ENCODE measurements around the gene ZNF598. TPM values are rescaled to one million over a fixed set of nuclear protein-coding genes. Genes with fewer than 3 reads are reported as not detected.

Gene ZNF598
- total and polyA plus RNA-seq, 10 of the 15 experiments (the other 5 are each of a cell fraction or from before 2014, with no cell fraction given), result 0.08 to 74.0 (median 14.4) TPM

- DNase-seq (ENCODE audit: low read depth, low spot score) (no peak), ATAC-seq (peak; percentile 12), FAIRE-seq (peak; percentile 64)
- RAD21 ChIA-PET (ENCODE audit: unreplicated experiment), result interaction anchor here (1.2 to 2.1 kb wide), 4 partner anchors 24 to 460 kb away, joined by 3 to 9 read pairs (median 5); partner anchors contain the start of gene PKD1
- Histone ChIP-seq H3K79me2 (ENCODE audit: control insufficient read depth, insufficient read depth, low read length) (peaks cover 16% of the 10 kb centered on the region), H3K9me3 (replicated peaks; ENCODE audit: control insufficient read depth, insufficient read depth, low read length) (no peaks in the 10 kb centered on the region), H3K4me2 (ENCODE audit: control insufficient read depth, insufficient read depth) (peak overlapping the region; percentile 89), H3K4me1 (ENCODE audit: control insufficient read depth, insufficient read depth, low read length) (peaks cover 22% of the 10 kb centered on the region), H3K27me3 (replicated peaks in 1 of 2; ENCODE audit: control insufficient read depth in 2 of 2, insufficient read depth in 2 of 2, low read length in 1 of 2) (no peaks in the 10 kb centered on the region), H3K4me3 (peak overlapping the region; percentile 97), H4K20me1 (ENCODE audit: control insufficient read depth, insufficient read depth) (no peaks in the 10 kb centered on the region), H3K27ac (ENCODE audit: control insufficient read depth, insufficient read depth) (peak overlapping the region; percentile 48), H3K9ac (ENCODE audit: control insufficient read depth, insufficient read depth, low read length) (peak overlapping the region; percentile 71), H3K36me3 (ENCODE audit: control insufficient read depth in 2 of 2, insufficient read depth in 2 of 2, low read length in 1 of 2) (peaks cover 0 to 1% of the 10 kb centered on the region in 2 experiments; a peak in 2 of 4 replicates), H2AFZ (ENCODE audit: control insufficient read depth, low read depth, low read length) (peak overlapping the region; percentile 89)
- TF ChIP-seq POLR2A (IDR thresholded peaks at IDR 0.05; ENCODE audit: low read depth, low read length), result no peak
- no peak for TF ChIP-seq RELA (IDR thresholded peaks at IDR 0.05; ENCODE audit: borderline replicate concordance, partially characterized antibody)
- TF ChIP-seq DPF2 (IDR thresholded peaks at IDR 0.05), result no peak
- TF ChIP-seq RELB (IDR thresholded peaks at IDR 0.05; ENCODE audit: low read depth), result no peak
- no peak for TF ChIP-seq ZNF24 (IDR thresholded peaks at IDR 0.05)
- TF ChIP-seq RCOR1 (conservative IDR thresholded peaks at IDR 0.05; ENCODE audit: low read depth, low read length), result no peak
- TF ChIP-seq MEF2A (IDR thresholded peaks at IDR 0.05; ENCODE audit: insufficient read depth, low read depth, low read length), result no peak
- no peak for TF ChIP-seq NR2F1 (conservative IDR thresholded peaks at IDR 0.05)
- TF ChIP-seq BCL11A (IDR thresholded peaks at IDR 0.05; ENCODE audit: low read depth, low read length), result no peak
- TF ChIP-seq ETV6 (conservative IDR thresholded peaks at IDR 0.05 in 1 of 2, IDR thresholded peaks at IDR 0.05 in 1 of 2; ENCODE audit: borderline replicate concordance in 1 of 2, low read depth in 1 of 2), result no peak
- TF ChIP-seq ATF7 (IDR thresholded peaks at IDR 0.05; ENCODE audit: low read depth), result no peak
- TF ChIP-seq TCF3 (IDR thresholded peaks at IDR 0.05; ENCODE audit: borderline replicate concordance, insufficient read depth, low read depth, low read length), result no peak
- TF ChIP-seq PAX8 (IDR thresholded peaks at IDR 0.05), result no peak
- TF ChIP-seq SREBF1 (IDR thresholded peaks at IDR 0.05; ENCODE audit: low read length), result no peak
- no peak for TF ChIP-seq EZH2 (IDR thresholded peaks at IDR 0.05; ENCODE audit: borderline replicate concordance, control insufficient read depth, low read depth, low read length)
- in situ Hi-C loops (cut with MboI) (no loop called here), intact Hi-C loops (cut with micrococcal nuclease; ENCODE audit: unreplicated experiment) (no loop called here)
- CTCF ChIA-PET, result interaction anchor here (1.3 to 2.8 kb wide), 3 partner anchors 24 to 93 kb away, joined by 6 to 16 read pairs (median 8); no protein-coding TSS in a partner anchor
- WGBS (ENCODE audit: insufficient coverage, insufficient replicate concordance, low lambda C conversion rate, missing lambda C conversion rate), result 15% methylated on average over 8 of the region's 8 CpGs
- POLR2A ChIA-PET, result interaction anchor here (1.0 to 1.3 kb wide), 3 partner anchors 75 to 168 kb away, joined by 3 to 5 read pairs (median 4); partner anchors contain the start of genes PGP and TBL3
- SMC1A ChIA-PET (ENCODE audit: uncharacterized antibody, unreplicated experiment), result interaction anchor here (1.4 kb wide), 2 partner anchors 39 to 93 kb away, joined by 3 to 8 read pairs; no protein-coding TSS in a partner anchor
- no TSS peak for BruUV-seq (replicated peaks)
Measured at GRCh38 chr16:2046893-2047329, 37.3 kb upstream of the ZNF598 start.
